ENCODE measurements around the gene RFC4.

DNA sequence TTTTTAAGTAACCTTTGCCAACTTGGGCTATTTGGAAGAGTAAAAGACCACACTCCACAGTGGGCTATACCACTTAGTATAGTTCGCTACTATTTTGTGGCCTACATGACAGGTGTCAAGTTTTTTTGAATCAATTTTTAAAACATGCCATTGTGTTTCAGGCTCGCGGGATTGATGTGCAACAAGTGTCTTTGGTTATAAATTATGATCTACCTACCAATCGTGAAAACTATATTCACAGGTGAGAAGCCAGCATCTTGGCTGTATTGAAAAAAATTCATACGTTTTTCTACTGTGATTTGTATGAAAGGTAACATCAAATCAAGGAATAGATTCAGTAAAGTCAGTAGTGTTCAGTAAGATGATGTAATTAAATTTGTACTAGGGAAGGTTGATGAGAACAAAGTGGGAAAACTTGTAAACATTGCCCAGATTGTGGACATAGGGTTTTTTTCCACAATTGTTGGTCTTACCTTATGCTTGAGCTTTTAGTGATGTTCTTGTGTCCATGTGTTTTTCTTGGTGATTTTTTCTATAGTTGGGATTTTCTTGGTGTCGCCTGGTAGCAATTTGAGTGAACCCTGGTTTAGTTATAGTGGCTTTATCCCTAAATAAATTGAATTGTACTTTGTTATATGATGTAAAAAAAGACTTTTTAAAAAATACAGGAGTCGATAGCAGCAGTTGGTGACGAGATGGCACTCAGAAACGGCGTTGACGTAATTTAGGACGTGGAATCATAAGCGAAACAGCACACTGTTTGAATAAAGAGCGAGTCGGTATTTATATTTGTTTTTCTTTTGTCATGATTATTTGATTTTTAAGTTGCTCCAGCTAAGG lies 18.4 kb downstream of the RFC4 start:
- TF ChIP-seq EZH2 (IDR thresholded peaks at IDR 0.05), result no peak
- no peak for TF ChIP-seq POLR2AphosphoS5 (IDR thresholded peaks at IDR 0.05; ENCODE audit: borderline replicate concordance, low read depth, low read length)
- no peak for TF ChIP-seq FOXP2 (optimal IDR thresholded peaks at IDR 0.05; ENCODE audit: control extremely low read depth, extremely low read length, insufficient read depth)
